ENCODE measurements around the gene ZNF714. TPM values are rescaled to one million over a fixed set of nuclear protein-coding genes. Genes with fewer than 3 reads are reported as not detected.
A peak's percentile ranks its signal among the peaks of the same experiment; 100 is the strongest.

The ZNF714 gene
- total RNA-seq, result 10 to 100 TPM; 26.4 to 30.7 TPM

GRCh38 chr19:21082011-21082975 is at the start of gene ZNF714:
TSS of gene ZNF714 (plus strand) at chr19:21082203. CDS start at chr19:21098269, 16,066 bp downstream.
- peaks cover 49% of the 10 kb centered on the region for H3K36me3 Mint-ChIP-seq
- peak within 1 kb of the TSS; percentile 96 for H3K27ac Mint-ChIP-seq
- peaks cover 4% of the 10 kb centered on the region for H3K9me3 Mint-ChIP-seq (ENCODE audit: low read depth)
- ATAC-seq (peak; percentile 99), DNase-seq (peak; percentile 94)
- H3K4me1 Mint-ChIP-seq, result peaks cover 27% of the 10 kb centered on the region
- H3K27me3 Mint-ChIP-seq, result no peaks in the 10 kb centered on the region
- H3K4me3 Mint-ChIP-seq, result peak within 1 kb of the TSS; percentile 95
- CTCF ChIA-PET, result interaction anchor here (0.9 kb wide), 1 partner anchor 61 kb away, joined by 3 read pairs; no protein-coding TSS in a partner anchor

DNA sequence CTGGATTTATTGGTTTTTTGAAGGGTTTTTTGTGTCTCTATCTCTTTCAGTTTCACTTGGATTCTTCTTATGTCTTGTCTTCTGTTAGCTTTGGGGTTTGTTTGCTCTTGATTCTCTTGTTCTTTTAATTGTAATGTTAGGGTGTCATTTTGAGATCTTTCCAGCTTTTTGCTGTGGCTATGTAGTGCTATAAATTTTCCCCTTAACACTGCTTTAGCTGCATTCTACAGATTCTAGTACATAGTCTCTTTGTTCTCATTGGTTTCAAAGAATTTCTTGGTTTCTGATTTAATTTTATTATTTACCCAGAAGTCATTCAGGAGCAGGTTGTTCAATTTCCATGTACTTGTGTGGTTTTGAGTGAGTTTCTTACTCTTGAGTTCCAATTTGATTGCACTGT is 37.0 kb upstream of the ZNF714 start:
- Mint-ChIP-seq H3K27me3 (no peaks in the 10 kb centered on the region), H3K36me3 (peaks cover 83% of the 10 kb centered on the region), H3K27ac (no peak overlapping the region), H3K4me3 (no peak overlapping the region), H3K4me1 (peaks cover 3% of the 10 kb centered on the region), H3K9me3 (ENCODE audit: low read depth) (peaks cover 45% of the 10 kb centered on the region)
- CTCF ChIA-PET, result no interaction called here
- DNase-seq, result no peak
- ATAC-seq, result no peak

- CTCF ChIA-PET, result no interaction called here
- no peaks in the 10 kb centered on the region for H3K27me3 Mint-ChIP-seq
- no peak overlapping the region for H3K4me3 Mint-ChIP-seq
- H3K9me3 Mint-ChIP-seq (ENCODE audit: low read depth), result peaks cover 47% of the 10 kb centered on the region
- peaks cover 3% of the 10 kb centered on the region for H3K4me1 Mint-ChIP-seq
- peaks cover 79% of the 10 kb centered on the region for H3K36me3 Mint-ChIP-seq
- no peak overlapping the region for H3K27ac Mint-ChIP-seq
- ATAC-seq, result no peak
- no peak for DNase-seq
These were observed 35.5 kb upstream of the ZNF714 start for GRCh38 chr19:21046489-21046888.

- DNase-seq (no peak), ATAC-seq (no peak)
- CTCF ChIA-PET, result no interaction called here
- H3K27me3 Mint-ChIP-seq, result no peaks in the 10 kb centered on the region
- peaks cover 3% of the 10 kb centered on the region for H3K4me1 Mint-ChIP-seq
- no peak overlapping the region for H3K4me3 Mint-ChIP-seq
- no peak overlapping the region for H3K27ac Mint-ChIP-seq
- peaks cover 79% of the 10 kb centered on the region for H3K36me3 Mint-ChIP-seq
- H3K9me3 Mint-ChIP-seq (ENCODE audit: low read depth), result peaks cover 52% of the 10 kb centered on the region
These were observed 34.3 kb upstream of the ZNF714 start for GRCh38 chr19:21047716-21048115.

DNA sequence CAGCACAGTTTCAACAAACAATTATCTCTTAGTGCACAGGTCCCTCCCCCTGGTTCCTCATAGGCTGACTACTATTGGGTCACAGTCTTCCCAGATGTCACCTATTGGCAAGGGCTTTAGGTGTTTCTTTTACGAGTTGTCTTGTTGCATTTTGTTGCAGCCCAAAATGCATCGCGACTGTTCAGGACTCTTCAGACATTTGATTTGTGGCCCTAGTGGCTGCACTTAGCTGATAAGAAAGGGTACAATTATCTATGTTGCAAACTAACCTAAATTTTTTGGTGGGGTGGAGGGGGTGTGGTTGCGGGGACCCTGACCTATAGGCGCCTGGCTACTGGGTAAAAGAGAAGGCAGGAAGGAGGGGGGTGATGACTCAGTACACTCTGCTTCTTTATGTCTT is 29.1 kb upstream of the ZNF714 start:
- Mint-ChIP-seq H3K27me3 (no peaks in the 10 kb centered on the region), H3K9me3 (ENCODE audit: low read depth) (peaks cover 28% of the 10 kb centered on the region), H3K4me3 (no peak overlapping the region), H3K4me1 (no peaks in the 10 kb centered on the region), H3K27ac (no peak overlapping the region), H3K36me3 (peaks cover 76% of the 10 kb centered on the region)
- DNase-seq (no peak), ATAC-seq (no peak)
- CTCF ChIA-PET, result no interaction called here

GRCh38 chr19:21065336-21065735 is 16.7 kb upstream of the ZNF714 start:
- peaks cover 62% of the 10 kb centered on the region for H3K36me3 Mint-ChIP-seq
- peaks cover 10% of the 10 kb centered on the region for H3K9me3 Mint-ChIP-seq (ENCODE audit: low read depth)
- H3K27ac Mint-ChIP-seq, result no peak overlapping the region
- ATAC-seq, result no peak
- CTCF ChIA-PET, result no interaction called here
- H3K4me3 Mint-ChIP-seq, result no peak overlapping the region
- no peaks in the 10 kb centered on the region for H3K27me3 Mint-ChIP-seq
- DNase-seq, result no peak
- no peaks in the 10 kb centered on the region for H3K4me1 Mint-ChIP-seq

- peak overlapping the region; percentile 32 for H3K27ac Mint-ChIP-seq
- CTCF ChIA-PET, result no interaction called here
- H3K4me3 Mint-ChIP-seq, result no peak overlapping the region
- H3K4me1 Mint-ChIP-seq, result peaks cover 27% of the 10 kb centered on the region
- H3K36me3 Mint-ChIP-seq, result peaks cover 57% of the 10 kb centered on the region
- H3K9me3 Mint-ChIP-seq (ENCODE audit: low read depth), result peaks cover 2% of the 10 kb centered on the region
- no peaks in the 10 kb centered on the region for H3K27me3 Mint-ChIP-seq
- DNase-seq (no peak), ATAC-seq (no peak)
These were observed 2.3 kb downstream of the ZNF714 start for GRCh38 chr19:21084343-21084742.

DNA sequence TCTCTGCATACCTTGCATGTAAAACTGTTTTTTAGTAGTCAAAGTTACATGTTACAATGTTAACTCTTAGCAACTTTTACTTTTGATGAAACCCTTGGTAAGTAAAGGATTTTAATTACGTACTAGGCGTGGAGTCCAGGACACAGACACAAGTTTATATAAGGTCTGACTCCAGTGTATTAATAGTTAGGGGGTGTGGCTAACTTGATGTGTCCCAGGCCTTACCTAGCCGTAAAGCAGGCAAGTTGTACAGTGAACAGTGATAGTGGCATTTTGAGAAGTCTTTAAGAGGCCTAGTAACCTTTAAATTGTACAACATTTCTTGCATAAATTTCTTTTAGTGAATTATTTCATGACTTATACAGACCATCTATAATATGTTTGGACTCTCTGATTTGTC is 5.9 kb downstream of the ZNF714 start:
- ATAC-seq (no peak), DNase-seq (no peak)
- Mint-ChIP-seq H3K27me3 (no peaks in the 10 kb centered on the region), H3K9me3 (ENCODE audit: low read depth) (no peaks in the 10 kb centered on the region), H3K36me3 (peaks cover 76% of the 10 kb centered on the region), H3K27ac (no peak overlapping the region), H3K4me3 (no peak overlapping the region), H3K4me1 (peaks cover 21% of the 10 kb centered on the region)
- CTCF ChIA-PET, result no interaction called here

GRCh38 chr19:21092109-21092508 is 10.1 kb downstream of the ZNF714 start:
- H3K27me3 Mint-ChIP-seq, result no peaks in the 10 kb centered on the region
- H3K4me1 Mint-ChIP-seq, result peaks cover 4% of the 10 kb centered on the region
- ATAC-seq (no peak), DNase-seq (no peak)
- H3K4me3 Mint-ChIP-seq, result no peak overlapping the region
- CTCF ChIA-PET, result interaction anchor here (1.3 kb wide), 1 partner anchor 61 kb away, joined by 4 read pairs; no protein-coding TSS in a partner anchor
- peaks cover 68% of the 10 kb centered on the region for H3K36me3 Mint-ChIP-seq
- H3K9me3 Mint-ChIP-seq (ENCODE audit: low read depth), result no peaks in the 10 kb centered on the region
- no peak overlapping the region for H3K27ac Mint-ChIP-seq

DNA sequence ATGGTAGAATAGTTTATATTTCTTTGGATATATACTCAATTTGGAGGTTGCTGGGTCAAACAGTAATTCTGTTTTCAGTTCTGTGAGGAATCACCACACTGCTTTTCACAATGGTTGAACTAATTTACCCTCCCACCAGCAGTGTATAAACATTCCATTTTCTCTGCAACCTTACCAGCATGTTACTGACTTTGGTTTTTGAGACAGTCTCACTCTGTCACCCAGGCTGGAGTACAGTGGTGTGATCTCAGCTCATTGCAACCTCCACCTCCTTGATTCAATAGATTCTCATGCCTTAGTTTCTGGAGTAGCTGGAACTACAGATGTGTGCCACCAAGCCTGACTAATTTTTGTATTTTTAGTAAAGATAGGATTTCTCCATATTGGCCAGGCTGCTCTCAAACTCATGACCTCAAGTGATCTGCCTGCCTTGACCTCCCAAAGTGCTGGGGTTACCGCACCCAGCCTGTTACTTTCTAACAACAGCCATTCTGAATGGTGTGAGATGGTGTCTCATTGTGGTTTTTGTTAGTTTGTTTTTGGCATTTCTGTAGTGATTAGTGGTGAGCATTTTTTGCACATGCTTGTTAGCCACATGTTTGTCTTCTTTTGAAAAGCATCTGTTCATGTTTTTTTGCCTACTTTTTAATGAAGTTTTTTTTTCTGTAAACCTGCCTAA is 12.5 kb downstream of the ZNF714 start:
- Mint-ChIP-seq H3K36me3 (peaks cover 71% of the 10 kb centered on the region), H3K4me3 (no peak overlapping the region), H3K4me1 (peaks cover 4% of the 10 kb centered on the region), H3K27me3 (no peaks in the 10 kb centered on the region), H3K9me3 (ENCODE audit: low read depth) (peaks cover 3% of the 10 kb centered on the region), H3K27ac (no peak overlapping the region)
- ATAC-seq (no peak), DNase-seq (no peak)
- CTCF ChIA-PET, result no interaction called here

GRCh38 chr19:21098291-21098690 is 16.3 kb downstream of the ZNF714 start:
- ATAC-seq (no peak), DNase-seq (no peak)
- H3K27ac Mint-ChIP-seq, result no peak overlapping the region
- H3K4me1 Mint-ChIP-seq, result peaks cover 16% of the 10 kb centered on the region
- no peaks in the 10 kb centered on the region for H3K27me3 Mint-ChIP-seq
- H3K4me3 Mint-ChIP-seq, result no peak overlapping the region
- peaks cover 3% of the 10 kb centered on the region for H3K9me3 Mint-ChIP-seq (ENCODE audit: low read depth)
- H3K36me3 Mint-ChIP-seq, result peaks cover 71% of the 10 kb centered on the region
- CTCF ChIA-PET, result no interaction called here

DNA sequence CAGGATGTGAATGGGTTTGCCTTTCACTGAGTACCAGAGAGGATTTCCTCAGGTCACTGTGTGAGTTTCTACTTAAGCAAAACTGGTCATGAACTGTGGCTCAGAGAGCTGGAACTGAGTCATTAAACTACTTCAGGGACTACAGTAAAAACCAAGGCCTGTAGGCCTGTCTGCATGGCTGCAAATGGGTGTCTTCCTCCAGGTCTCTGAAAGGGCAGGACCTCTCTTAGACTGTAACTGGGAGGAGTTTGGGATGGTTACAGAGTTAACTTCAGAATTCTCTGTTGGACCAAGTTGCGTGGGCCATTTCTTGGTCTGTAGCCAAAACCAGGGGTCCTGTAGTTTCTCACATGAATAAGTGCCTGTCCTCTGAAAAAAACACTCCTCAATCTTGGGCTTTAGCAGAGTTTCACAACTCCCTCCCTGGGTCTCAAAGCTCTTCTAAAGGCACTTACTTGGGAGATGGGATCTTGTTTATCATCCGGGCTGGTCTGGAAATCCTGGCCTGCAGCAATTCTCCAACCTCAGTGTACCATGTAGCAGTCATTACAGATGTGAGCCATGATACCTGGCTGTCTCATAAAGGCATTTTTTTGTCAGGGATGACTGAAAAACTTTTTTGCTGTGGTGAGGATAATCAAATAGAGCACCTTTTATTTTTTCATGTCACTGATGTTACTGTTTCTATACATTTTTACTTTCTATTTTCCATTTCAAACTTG is 19.7 kb downstream of the ZNF714 start:
- Mint-ChIP-seq H3K36me3 (peaks cover 78% of the 10 kb centered on the region), H3K4me3 (no peak overlapping the region), H3K27me3 (no peaks in the 10 kb centered on the region), H3K9me3 (ENCODE audit: low read depth) (peaks cover 6% of the 10 kb centered on the region), H3K27ac (peak overlapping the region; percentile 3), H3K4me1 (peaks cover 12% of the 10 kb centered on the region)
- peak; percentile 56 for DNase-seq
- peak; percentile 76 for ATAC-seq
- CTCF ChIA-PET, result no interaction called here

GRCh38 chr19:21109116-21109515 is 27.1 kb downstream of the ZNF714 start:
- DNase-seq (no peak), ATAC-seq (no peak)
- H3K27me3 Mint-ChIP-seq, result no peaks in the 10 kb centered on the region
- no peak overlapping the region for H3K27ac Mint-ChIP-seq
- H3K4me1 Mint-ChIP-seq, result no peaks in the 10 kb centered on the region
- no peak overlapping the region for H3K4me3 Mint-ChIP-seq
- peaks cover 87% of the 10 kb centered on the region for H3K36me3 Mint-ChIP-seq
- CTCF ChIA-PET, result no interaction called here
- H3K9me3 Mint-ChIP-seq (ENCODE audit: low read depth), result peaks cover 18% of the 10 kb centered on the region

All from activated CD8-positive, alpha-beta memory T cell treated with anti-CD3 and anti-CD28 coated beads, Interleukin-2, amount 10 ng/mL, durations not matched to agents 7 days and 5 days (primary cell).